ENCODE measurements around the gene GADD45A.

Gene GADD45A

DNA sequence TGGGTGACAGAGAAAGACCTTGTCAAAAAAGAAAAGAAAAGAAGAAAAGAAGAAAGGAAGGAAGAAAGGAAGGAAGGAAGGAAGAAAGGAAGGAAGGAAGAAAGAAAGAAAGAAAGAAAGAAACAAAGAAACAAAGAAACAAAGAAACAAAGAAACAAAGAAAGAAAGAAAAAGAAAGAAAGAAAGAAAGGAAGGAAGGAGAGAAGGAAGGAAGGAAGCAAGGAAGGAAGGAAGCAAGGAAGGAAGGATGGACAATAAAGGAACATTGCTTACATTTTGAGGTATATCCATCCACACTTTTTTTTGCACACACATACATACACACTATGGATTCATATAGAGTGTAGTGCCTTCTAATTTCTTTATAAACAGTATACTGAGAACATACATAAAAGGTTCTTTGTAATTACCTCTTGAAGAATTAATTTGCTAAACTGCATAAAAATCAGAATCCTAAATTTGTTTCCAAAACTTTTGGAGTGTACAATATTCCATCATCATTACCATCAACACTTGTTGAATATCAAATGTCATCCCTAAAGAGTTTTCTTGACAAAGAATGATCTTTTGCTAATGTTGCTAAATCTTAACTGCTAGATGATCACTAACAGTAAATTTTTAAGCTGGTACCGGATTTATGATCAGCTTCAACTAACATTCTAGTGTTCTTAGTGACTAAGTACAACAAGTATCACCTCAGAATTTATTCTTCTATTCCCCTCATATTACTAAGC lies 11.4 kb upstream of the GADD45A start:
- TF ChIP-seq, protein P1, sequence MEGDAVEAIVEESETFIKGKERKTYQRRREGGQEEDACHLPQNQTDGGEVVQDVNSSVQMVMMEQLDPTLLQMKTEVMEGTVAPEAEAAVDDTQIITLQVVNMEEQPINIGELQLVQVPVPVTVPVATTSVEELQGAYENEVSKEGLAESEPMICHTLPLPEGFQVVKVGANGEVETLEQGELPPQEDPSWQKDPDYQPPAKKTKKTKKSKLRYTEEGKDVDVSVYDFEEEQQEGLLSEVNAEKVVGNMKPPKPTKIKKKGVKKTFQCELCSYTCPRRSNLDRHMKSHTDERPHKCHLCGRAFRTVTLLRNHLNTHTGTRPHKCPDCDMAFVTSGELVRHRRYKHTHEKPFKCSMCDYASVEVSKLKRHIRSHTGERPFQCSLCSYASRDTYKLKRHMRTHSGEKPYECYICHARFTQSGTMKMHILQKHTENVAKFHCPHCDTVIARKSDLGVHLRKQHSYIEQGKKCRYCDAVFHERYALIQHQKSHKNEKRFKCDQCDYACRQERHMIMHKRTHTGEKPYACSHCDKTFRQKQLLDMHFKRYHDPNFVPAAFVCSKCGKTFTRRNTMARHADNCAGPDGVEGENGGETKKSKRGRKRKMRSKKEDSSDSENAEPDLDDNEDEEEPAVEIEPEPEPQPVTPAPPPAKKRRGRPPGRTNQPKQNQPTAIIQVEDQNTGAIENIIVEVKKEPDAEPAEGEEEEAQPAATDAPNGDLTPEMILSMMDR (conservative IDR thresholded peaks at IDR 0.05): no peak
- H3K27ac ChIP-seq: peak overlapping the region; percentile 57; the same call in 1 of the 2 replicates

DNA sequence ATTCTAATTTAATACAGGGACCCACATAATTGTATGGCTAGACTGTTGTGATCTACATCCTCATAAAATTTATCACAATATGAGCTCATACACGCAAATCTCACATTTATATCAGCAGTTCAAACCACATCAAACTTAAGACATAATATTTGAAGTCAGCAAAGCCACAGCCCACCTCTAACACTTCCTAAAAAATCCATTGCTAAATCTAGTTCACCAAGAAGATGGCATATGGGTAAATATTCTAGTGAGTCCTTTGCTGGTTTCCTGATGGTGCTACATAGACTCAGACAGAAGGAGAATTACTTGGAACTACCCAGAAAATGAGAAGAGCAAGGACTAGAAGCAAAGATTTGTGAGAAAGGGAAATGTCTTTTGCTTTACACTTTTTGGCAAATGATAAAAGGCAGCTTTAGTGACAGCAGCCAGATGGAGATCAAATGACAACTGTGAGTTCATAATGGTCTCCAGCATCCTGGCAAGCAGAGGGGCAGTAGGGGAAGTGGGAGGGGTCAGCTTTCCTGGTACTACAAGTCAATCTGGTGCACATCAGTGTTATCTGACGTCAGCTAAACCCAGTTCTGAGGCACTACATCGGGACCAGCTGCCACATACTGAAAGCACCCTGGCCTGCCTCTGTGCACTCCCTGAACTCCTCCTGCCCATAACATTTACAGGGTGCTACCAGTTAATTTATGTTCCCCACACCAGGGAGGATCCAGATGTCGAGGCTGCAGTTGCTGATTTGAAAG lies 10.6 kb upstream of the GADD45A start:
- H3K27ac ChIP-seq: peak overlapping the region; percentile 57
- TF ChIP-seq, protein P1 (conservative IDR thresholded peaks at IDR 0.05): no peak

DNA sequence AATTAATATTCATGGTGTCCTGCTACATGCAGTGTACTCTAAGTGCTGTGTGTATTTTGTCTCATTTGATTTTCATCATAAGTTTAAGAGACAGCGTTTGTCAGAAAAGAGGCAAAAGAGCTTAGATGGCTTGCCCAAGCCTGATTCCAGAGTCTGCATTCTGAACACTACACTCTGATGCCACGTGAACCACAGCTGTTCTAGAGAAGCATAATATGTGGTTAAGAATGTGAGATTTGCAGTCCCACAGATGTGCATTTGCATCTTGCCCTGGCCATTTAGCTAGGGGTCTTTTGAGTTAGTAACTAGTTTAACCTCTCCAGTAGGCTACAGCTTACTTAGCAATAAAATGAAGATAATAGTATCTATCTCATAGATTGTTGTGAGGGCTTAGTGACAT lies 9.2 kb upstream of the GADD45A start:
- H3K27ac ChIP-seq: no peak overlapping the region

DNA sequence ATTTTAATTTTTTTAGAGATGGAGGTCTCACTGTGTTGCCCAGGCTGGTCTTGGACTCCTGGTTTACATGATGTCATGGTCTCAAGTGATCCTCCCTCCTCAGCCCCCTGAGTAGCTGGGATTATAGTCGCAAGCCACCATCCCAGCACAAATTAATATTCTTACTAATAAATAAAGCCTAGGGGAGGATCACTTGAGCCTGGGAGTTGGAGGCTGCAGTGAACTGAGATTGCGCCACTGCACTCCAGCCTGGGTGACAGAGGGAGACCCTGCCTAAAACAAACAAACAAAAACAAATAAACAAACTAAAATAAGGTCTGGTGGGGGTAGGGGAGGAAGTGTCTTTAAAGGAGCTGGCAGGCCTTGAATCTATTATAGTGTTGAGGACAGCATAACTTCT lies 8.7 kb upstream of the GADD45A start:
- TF ChIP-seq, protein P1 (conservative IDR thresholded peaks at IDR 0.05): no peak
- H3K27ac ChIP-seq: no peak overlapping the region

More for the DNA sequence above, 9.2 kb upstream of the GADD45A start:
- TF ChIP-seq, protein P1 (conservative IDR thresholded peaks at IDR 0.05): no peak

DNA sequence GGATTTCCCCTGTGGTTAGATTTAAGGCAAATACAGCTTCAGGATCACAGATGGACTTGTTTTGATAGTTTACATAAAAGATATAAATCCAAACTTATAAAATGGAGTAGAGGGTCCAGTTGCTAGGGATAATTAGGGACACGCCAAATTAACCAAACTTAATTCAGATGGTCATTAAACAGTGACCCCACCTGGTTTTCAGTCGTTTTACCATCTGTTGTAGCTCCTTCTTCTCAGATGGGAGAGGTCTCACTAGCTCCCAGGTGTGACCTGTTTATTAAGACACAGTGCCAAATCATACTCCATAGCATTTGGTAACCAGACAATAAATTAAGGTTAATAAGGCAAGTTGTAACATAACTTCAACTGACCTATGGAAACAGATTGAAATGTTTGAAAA lies 8.1 kb upstream of the GADD45A start:
- TF ChIP-seq, protein P1 (conservative IDR thresholded peaks at IDR 0.05): no peak
- H3K27ac ChIP-seq: no peak overlapping the region

DNA sequence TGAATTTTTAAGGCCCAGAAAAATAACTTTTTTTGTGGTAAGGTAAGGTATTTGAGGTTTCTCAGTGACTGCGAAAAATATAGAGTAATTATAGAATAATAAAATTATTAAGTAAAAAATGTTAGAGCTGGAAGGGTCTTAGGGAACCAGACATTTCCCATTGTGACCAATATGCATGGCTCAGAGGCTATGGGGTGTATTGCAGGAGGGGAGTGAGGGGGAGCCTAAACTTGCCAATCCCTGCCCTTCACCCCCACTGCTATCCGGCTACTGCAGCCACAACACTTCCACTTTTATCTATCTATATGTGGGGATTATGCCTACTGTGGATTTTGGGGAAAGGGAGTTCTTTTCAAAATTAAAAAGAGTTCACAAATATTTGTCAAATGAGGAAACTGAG lies 7.6 kb upstream of the GADD45A start:
- H3K27ac ChIP-seq: no peak overlapping the region
- TF ChIP-seq, protein P1 (conservative IDR thresholded peaks at IDR 0.05): no peak

DNA sequence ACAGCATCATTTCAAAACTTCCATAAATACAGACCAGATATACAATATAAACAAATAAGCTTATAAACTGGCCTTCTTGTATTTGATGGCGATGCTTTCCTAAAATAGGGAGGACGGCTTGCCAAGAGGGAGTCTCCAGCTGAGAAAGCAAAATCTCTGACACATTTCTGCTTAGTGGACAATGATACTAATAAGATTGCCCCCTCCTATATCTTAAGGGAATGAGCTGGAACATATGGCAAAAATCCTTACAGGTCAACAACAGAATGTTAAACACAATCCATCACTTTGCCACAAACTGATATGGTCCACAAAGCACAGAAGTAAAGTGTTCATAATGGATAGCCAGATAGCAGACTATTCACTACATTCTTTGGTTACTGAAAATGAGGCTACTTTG lies 7.1 kb upstream of the GADD45A start:
- H3K27ac ChIP-seq: no peak overlapping the region
- TF ChIP-seq, protein P1 (conservative IDR thresholded peaks at IDR 0.05): no peak

All from VCaP (cell line).